Left lobe of liver (tissue), 2 donors: ENCODE results near the gene NRXN3. TPM values are rescaled to one million over a fixed set of nuclear protein-coding genes. Genes with fewer than 3 reads are reported as not detected.

Experiments used
- ATAC-seq: fragments of 200-7000 bp; cut with Tn5 transposase; one replicate; pipeline ENCODE4 v1.9.1; 2020; ENCODE audit warnings: mild to moderate bottlenecking, moderate library complexity
- DNase-seq: peaks from one replicate; pipeline ENCODE4 v3.0.0-alpha.2; 2020; ENCODE audit warnings: low spot score
- total RNA-seq: library from RNA; stranded (reverse); gene quantifications from one replicate; pipeline ENCODE4 v1.2.1, GENCODE V29; 2021
- donor health status: DM: no; HTN: no; CAD: no; lungs with moderate emphysema.
- donor health status: DM: no; HTN: yes; CAD: no.

NRXN3 gene
- total RNA-seq, 1 donor from 2014 or later: 0.20 TPM

- DNase-seq: no peak
These were observed 1374.0 kb downstream of the NRXN3 start for GRCh38 chr14:79543967-79544697.

GRCh38 chr14:79544698-79545070 is 1374.5 kb downstream of the NRXN3 start:
- ATAC-seq (no peak), DNase-seq (no peak)

More at GRCh38 chr14:79543967-79544697, 1374.0 kb downstream of the NRXN3 start:
- ATAC-seq: no peak

- ATAC-seq: no peak
- no peak for DNase-seq
These were observed 1378.7 kb downstream of the NRXN3 start for GRCh38 chr14:79548836-79549235.

GRCh38 chr14:79549515-79549914 is 1379.3 kb downstream of the NRXN3 start:
- no peak for DNase-seq
- ATAC-seq: no peak

- no peak for ATAC-seq
- DNase-seq: no peak
These were observed 1381.3 kb downstream of the NRXN3 start for GRCh38 chr14:79551523-79551922.

- no peak for ATAC-seq
- DNase-seq: no peak
These were observed 1382.6 kb downstream of the NRXN3 start for GRCh38 chr14:79552778-79553177.

- ATAC-seq (no peak), DNase-seq (no peak)
These were observed 1384.6 kb downstream of the NRXN3 start for GRCh38 chr14:79554816-79555215.

GRCh38 chr14:79555429-79555828 is 1385.3 kb downstream of the NRXN3 start:
- DNase-seq (no peak), ATAC-seq (no peak)

GRCh38 chr14:79557309-79557708 is 1387.1 kb downstream of the NRXN3 start:
- no peak for ATAC-seq
- no peak for DNase-seq

- DNase-seq (no peak), ATAC-seq (no peak)
These were observed 1392.0 kb downstream of the NRXN3 start for GRCh38 chr14:79562185-79562584.

- ATAC-seq (no peak), DNase-seq (no peak)
These were observed 1394.2 kb downstream of the NRXN3 start for GRCh38 chr14:79564371-79564770.

- DNase-seq (no peak), ATAC-seq (no peak)
These were observed 1397.1 kb downstream of the NRXN3 start for GRCh38 chr14:79567306-79567705.

- ATAC-seq (no peak), DNase-seq (no peak)
These were observed 1398.4 kb downstream of the NRXN3 start for GRCh38 chr14:79568594-79568993.

GRCh38 chr14:79569072-79569471 is 1398.9 kb downstream of the NRXN3 start:
- ATAC-seq: no peak

GRCh38 chr14:79570648-79571047 is 1400.5 kb downstream of the NRXN3 start:
- ATAC-seq (no peak), DNase-seq (no peak)

More at GRCh38 chr14:79569072-79569471, 1398.9 kb downstream of the NRXN3 start:
- DNase-seq: no peak

GRCh38 chr14:79571366-79571765 is 1401.2 kb downstream of the NRXN3 start:
- ATAC-seq (no peak), DNase-seq (no peak)

- no peak for DNase-seq
These were observed 1403.3 kb downstream of the NRXN3 start for GRCh38 chr14:79573486-79573885.

GRCh38 chr14:79575032-79575431 is 1404.9 kb downstream of the NRXN3 start:
- DNase-seq: no peak
- no peak for ATAC-seq

More at GRCh38 chr14:79573486-79573885, 1403.3 kb downstream of the NRXN3 start:
- no peak for ATAC-seq

GRCh38 chr14:79576424-79576823 is 1406.3 kb downstream of the NRXN3 start:
- no peak for DNase-seq

GRCh38 chr14:79578470-79578869 is 1408.3 kb downstream of the NRXN3 start:
- DNase-seq (no peak), ATAC-seq (no peak)

More at GRCh38 chr14:79576424-79576823, 1406.3 kb downstream of the NRXN3 start:
- ATAC-seq: no peak

- ATAC-seq (no peak), DNase-seq (no peak)
These were observed 1410.2 kb downstream of the NRXN3 start for GRCh38 chr14:79580414-79580813.

GRCh38 chr14:79580906-79581305 is 1410.7 kb downstream of the NRXN3 start:
- DNase-seq (no peak), ATAC-seq (no peak)
